Measurements from ENCODE around the gene NOVA1. TPM values are rescaled to one million over a fixed set of nuclear protein-coding genes. Genes with fewer than 3 reads are reported as not detected.

The NOVA1 gene
- total RNA-seq, 4 donors from 2014 or later = 6.6 to 18.4 (median 8.3) TPM

DNA sequence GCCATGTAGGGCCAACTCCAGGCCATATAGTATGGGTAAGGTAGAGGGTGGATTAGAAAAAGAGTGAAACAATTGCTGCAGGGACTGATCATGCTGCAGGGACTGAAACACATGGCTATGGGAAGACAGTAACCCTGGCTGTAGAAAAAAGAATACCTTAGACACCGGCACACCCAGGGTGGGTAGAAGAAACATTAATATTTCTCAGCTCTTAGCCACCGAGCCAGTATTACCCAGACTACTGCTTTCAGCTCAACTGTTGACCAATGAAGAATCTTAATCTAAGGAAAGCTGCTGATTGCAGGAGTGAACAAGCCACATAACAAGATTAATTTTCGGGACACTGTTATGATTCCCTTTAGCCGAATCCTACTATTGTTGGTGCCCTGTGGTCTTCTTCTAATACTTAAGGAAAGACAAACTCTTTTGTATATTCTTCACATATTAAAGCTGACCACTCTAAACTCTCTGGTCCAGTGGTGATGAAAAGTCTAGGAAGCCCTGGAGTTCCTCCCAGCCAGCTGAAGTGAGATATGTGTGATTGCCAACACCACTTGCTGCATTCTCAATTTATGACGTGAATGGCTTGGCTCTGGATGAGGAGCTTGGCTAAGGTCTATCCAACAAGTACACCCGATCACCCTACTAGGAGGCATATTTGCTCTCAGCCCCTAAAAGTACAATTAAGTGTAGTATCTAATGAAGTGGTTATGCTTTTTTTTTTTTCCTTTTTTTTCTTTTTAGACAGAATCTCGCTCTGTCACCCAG lies 69.2 kb downstream of the NOVA1 start:
- Histone ChIP-seq H3K27ac (no peak overlapping the region), H3K4me3 (replicated peaks in 1 of 3) (no peak overlapping the region), H3K27me3 (no peaks in the 10 kb centered on the region), H3K9me3 (no peaks in the 10 kb centered on the region), H3K4me1 (no peaks in the 10 kb centered on the region), H3K36me3 (no peaks in the 10 kb centered on the region)
- intact Hi-C loops (cut with DNase I) = no loop called here
- WGBS, 2 donors = 70 to 80% methylated on average over 7 of the region's 7 CpGs
- peak; percentile 39 to 64 for DNase-seq
- TF ChIP-seq, protein P1, sequence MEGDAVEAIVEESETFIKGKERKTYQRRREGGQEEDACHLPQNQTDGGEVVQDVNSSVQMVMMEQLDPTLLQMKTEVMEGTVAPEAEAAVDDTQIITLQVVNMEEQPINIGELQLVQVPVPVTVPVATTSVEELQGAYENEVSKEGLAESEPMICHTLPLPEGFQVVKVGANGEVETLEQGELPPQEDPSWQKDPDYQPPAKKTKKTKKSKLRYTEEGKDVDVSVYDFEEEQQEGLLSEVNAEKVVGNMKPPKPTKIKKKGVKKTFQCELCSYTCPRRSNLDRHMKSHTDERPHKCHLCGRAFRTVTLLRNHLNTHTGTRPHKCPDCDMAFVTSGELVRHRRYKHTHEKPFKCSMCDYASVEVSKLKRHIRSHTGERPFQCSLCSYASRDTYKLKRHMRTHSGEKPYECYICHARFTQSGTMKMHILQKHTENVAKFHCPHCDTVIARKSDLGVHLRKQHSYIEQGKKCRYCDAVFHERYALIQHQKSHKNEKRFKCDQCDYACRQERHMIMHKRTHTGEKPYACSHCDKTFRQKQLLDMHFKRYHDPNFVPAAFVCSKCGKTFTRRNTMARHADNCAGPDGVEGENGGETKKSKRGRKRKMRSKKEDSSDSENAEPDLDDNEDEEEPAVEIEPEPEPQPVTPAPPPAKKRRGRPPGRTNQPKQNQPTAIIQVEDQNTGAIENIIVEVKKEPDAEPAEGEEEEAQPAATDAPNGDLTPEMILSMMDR (IDR thresholded peaks at IDR 0.05) = no peak

DNA sequence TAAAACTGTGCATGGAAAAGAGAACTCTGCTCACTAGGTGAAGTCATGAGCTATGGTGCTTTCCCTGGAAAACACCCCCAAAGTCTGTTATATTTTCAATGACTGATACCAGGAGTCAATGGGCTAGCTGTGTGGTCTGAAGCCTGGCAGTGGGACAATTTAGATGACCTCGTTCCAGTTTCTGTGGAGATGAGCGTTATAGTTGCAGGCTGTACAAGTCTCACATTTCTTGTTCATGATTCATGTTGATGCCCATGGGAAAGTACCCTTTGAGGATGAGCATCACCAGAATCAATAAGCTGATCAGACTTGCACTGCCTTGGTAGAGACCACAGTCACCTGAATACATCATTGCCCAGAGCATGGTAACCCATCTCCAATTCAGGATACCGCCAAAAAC lies 70.7 kb downstream of the NOVA1 start:
- Histone ChIP-seq H3K27ac (no peak overlapping the region), H3K36me3 (no peaks in the 10 kb centered on the region), H3K27me3 (no peaks in the 10 kb centered on the region), H3K4me1 (no peaks in the 10 kb centered on the region), H3K4me3 (replicated peaks in 1 of 3) (no peak overlapping the region), H3K9me3 (no peaks in the 10 kb centered on the region)
- TF ChIP-seq POLR2A (IDR thresholded peaks at IDR 0.05) = no peak
- TF ChIP-seq, protein P1 (IDR thresholded peaks at IDR 0.05) = no peak
- no peak for DNase-seq
- 72 to 85% methylated on average over 3 of the region's 3 CpGs for WGBS, 2 donors
- intact Hi-C loops (cut with DNase I) = no loop called here

DNA sequence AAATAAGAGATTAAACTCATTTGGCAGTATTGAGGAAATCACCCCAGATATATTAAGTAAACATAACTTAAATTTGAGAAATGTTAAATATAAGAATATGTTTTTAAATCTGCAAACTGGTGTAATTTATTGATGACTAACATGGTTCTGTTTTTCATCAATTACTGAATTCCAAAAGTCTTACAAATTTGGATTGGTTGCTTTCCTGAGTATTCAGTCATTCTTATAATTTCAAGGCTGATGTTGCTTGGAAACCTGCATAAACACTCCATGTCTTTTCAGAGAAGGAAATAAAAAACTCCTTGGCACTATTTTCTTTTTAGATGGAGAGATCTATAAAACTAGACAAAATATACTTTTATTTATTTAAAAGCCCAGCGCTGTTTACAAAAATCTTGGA lies 71.7 kb downstream of the NOVA1 start:
- H3K4me3 ChIP-seq (replicated peaks in 1 of 3) = no peak overlapping the region
- H3K4me1 ChIP-seq = no peaks in the 10 kb centered on the region
- intact Hi-C loops (cut with DNase I) = no loop called here

DNA sequence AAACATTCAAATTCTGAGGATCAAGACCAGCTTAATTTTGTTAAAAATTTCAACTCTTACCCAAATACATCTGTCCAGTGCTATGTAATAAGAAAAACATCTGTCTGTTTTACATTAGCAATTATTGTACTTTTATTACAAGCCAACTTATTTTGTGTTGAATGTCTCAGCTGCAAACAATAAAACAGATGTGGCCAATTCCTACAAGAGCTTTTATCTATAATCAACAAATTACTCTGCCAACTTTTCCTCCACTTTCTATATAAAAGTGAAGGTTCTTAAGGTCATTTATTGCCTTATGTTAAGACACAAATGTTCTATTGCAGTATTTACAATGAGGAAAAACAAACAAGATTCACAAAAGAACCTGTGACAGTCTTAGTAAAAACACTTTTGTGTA lies 72.7 kb downstream of the NOVA1 start:
- Histone ChIP-seq H3K4me1 (no peaks in the 10 kb centered on the region), H3K27ac (no peak overlapping the region)
- intact Hi-C loops (cut with DNase I) = no loop called here

More for the DNA sequence above, 71.7 kb downstream of the NOVA1 start:
- TF ChIP-seq POLR2A (IDR thresholded peaks at IDR 0.05) = no peak
- TF ChIP-seq, protein P1 (IDR thresholded peaks at IDR 0.05) = no peak
- Histone ChIP-seq H3K36me3 (no peaks in the 10 kb centered on the region), H3K27ac (no peak overlapping the region), H3K9me3 (no peaks in the 10 kb centered on the region), H3K27me3 (no peaks in the 10 kb centered on the region)
- WGBS, 2 donors = 92 to 93% methylated on average over 1 of the region's 1 CpG
- DNase-seq = no peak

DNA sequence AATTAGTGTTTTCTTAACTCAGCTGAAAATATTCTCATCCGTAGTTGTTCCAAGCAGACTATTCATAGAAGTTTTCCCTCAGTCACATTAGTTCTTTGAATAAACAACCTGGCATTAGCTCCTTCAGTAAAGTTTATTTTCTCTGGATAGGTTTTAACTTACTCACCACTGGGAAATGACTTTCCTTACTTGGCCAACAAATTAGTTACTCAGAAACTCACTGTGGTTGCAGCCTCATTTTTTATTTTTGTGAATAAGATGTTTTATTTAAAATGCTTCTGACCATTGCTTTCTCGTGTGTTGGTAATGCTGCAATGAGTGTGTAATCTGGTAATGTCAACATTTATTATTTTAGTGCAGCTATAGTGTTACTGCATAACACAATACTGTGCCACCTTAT lies 74.9 kb downstream of the NOVA1 start:
- Histone ChIP-seq H3K27me3 (no peaks in the 10 kb centered on the region), H3K4me1 (no peaks in the 10 kb centered on the region), H3K9me3 (no peaks in the 10 kb centered on the region), H3K4me3 (replicated peaks in 1 of 3) (no peak overlapping the region), H3K36me3 (no peaks in the 10 kb centered on the region), H3K27ac (no peak overlapping the region)
- WGBS, 2 donors = 59 to 63% methylated on average over 2 of the region's 2 CpGs
- intact Hi-C loops (cut with DNase I) = no loop called here
- no peak for TF ChIP-seq POLR2A (IDR thresholded peaks at IDR 0.05)
- TF ChIP-seq, protein P1 (IDR thresholded peaks at IDR 0.05) = no peak
- no peak for DNase-seq

More for the DNA sequence above, 72.7 kb downstream of the NOVA1 start:
- DNase-seq = no peak
- H3K27me3 ChIP-seq = no peaks in the 10 kb centered on the region
- H3K4me3 ChIP-seq (replicated peaks in 1 of 3) = no peak overlapping the region
- H3K9me3 ChIP-seq = no peaks in the 10 kb centered on the region
- TF ChIP-seq, protein P1 (IDR thresholded peaks at IDR 0.05) = no peak
- TF ChIP-seq POLR2A (IDR thresholded peaks at IDR 0.05) = no peak
- H3K36me3 ChIP-seq = no peaks in the 10 kb centered on the region
